GM21515 (cell line): ENCODE measurements around the gene CACNA1F.

ENCODE experiments used
- ATAC-seq: cut with Tn5 transposase; IDR thresholded peaks from one replicate; pipeline ENCODE4 v1.9.1; 2021; ENCODE audit not compliant: unreplicated experiment

Gene CACNA1F

GRCh38 chrX:49257846-49258748 lies 25.0 kb upstream of the CACNA1F start:
- no peak for ATAC-seq

GRCh38 chrX:49257074-49257790 lies 24.1 kb upstream of the CACNA1F start:
- no peak for ATAC-seq

- no peak for ATAC-seq
These were observed 23.3 kb upstream of the CACNA1F start for GRCh38 chrX:49256268-49256995.

- no peak for ATAC-seq
These were observed 21.5 kb upstream of the CACNA1F start for GRCh38 chrX:49254639-49255038.

DNA sequence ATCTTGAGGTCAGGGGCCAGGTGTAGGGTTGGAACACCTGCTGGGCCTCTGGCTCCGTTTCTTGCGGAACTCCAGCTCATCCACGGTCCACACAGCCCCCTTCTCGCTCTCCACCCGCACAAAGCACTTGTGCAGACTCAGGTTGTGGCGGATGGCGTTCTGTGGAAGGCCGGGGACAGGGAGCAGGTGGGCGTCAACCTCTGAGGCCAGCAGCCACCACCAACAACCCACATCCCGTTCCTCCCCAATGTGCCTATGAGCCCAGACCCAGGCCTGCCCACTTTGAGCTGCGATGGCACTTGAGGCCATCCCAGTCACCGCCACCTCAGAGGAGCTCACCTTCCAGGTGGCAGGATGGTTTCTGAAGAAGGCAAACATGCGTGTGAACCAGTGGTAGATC lies 18.2 kb upstream of the CACNA1F start:
- ATAC-seq: no peak

DNA sequence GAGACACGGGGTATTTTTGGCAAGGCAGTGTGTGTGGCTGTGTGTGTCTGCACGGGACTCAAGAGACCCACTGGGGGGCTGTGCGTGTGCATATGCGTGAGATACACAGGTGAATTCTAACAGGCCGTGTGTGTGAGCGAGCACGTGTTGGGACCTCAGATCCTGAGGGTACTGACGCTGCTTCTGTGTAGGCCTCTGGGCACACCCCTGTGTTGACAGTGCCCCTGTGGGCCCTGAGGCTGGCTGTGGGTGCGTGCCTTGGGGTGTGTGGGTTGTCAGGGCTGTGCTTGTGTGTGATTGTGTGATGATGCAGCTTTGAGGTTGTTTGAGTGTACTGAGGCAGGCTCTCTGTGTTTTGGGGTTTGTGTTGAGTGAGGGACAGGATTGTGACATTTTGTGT lies 17.4 kb upstream of the CACNA1F start:
- no peak for ATAC-seq

DNA sequence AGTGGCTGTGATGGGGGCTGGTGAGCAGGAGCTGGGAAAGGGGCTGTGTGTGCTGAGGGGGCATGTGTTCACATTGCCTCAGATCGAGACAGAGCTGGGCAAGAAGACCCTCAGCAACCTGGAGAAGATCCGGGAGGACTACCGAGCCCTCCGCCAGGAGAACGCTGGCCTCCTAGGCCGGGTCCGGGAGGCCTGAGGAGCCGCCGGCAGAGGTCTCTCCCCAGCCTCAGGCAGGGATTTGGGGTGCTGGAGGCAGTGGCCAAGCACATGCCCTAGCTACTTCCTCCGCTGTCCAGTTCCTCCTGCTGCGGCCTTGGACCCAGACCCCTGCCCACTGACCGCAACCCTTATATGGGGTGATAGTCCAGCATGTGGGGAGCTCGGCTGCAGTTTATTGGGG lies 16.9 kb upstream of the CACNA1F start:
- no peak for ATAC-seq

DNA sequence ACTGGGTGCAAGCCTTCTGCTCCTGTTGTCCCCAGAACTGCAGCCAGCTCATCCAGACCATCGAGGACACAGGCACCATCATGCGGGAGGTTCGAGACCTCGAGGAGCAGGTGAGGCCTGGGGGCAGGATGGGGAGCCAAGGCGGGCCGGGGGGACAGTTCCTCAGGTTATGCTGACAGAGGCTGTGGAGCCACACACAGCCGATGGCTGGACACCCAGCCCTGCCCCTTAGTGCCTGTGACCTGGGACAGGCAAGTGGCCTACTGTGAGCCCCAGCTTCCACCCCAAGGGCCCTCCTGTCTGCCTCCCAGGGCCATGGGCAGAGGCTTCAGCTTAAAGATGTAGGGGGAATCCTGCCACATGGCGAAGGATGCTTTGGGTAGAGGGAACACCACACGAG lies 16.5 kb upstream of the CACNA1F start:
- ATAC-seq: no peak

GRCh38 chrX:49249071-49249470 lies 15.9 kb upstream of the CACNA1F start:
- no peak for ATAC-seq

- no peak for ATAC-seq
These were observed 15.0 kb upstream of the CACNA1F start for GRCh38 chrX:49247916-49248811.

- ATAC-seq: no peak
These were observed 14.2 kb upstream of the CACNA1F start for GRCh38 chrX:49247346-49247745.

DNA sequence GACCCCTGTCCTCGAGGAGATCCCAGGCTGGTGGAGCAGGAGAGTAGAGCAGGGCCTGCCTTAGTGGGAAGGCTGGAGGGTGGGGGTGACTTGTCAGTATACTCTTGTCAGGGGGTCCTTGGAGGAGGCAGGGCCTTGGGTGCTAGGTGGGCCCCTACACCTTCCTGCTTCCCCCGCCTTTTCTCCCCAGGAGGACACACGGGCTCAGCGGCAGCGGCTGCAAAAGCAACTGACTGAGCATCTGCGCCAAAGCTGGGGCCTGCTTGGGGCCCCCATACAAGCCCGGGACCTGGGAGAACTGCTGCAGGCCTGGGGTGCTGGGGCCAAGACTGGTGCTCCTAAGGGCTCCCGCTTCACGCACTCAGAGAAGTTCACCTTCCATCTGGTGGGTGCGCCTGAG lies 13.4 kb upstream of the CACNA1F start:
- no peak for ATAC-seq

DNA sequence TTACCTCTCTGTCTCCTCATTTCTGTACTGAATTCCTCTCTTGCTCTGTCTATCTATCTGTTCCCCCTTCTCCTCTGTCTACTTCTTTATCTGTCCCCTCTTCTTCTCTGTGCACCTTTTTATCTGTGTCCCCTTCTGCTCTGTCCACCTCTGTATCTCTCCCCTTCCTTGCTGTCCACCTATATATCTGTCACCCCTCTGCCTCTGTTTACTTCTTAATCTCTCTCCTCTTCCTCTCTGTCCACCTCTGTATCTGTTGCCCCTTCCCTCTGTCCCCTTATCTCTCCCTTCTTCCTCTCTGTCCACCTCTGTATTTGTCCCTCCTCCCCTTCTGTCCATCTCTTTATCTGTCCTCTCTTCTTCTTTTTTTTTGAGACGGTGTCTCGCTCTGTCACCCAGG lies 11.1 kb upstream of the CACNA1F start:
- no peak for ATAC-seq

DNA sequence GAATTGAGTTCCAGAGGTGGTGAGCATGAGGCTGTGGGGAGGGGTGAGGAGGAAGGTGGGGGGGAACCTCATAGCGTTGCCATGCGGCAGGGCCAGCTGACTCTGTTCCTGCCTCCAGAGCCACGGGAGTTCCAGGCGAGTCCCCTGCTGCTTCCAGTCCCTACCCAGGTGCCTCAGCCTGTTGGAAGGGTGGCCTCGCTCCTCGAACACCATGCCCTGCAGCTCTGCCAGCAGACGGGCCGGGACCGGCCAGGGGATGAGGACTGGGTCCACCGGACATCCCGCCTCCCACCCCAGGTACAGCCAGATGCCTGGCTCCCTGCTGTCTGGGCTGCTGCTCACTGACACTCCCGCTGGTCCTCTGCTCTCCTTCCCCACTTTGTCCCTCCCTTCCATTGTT lies 10.0 kb upstream of the CACNA1F start:
- no peak for ATAC-seq

DNA sequence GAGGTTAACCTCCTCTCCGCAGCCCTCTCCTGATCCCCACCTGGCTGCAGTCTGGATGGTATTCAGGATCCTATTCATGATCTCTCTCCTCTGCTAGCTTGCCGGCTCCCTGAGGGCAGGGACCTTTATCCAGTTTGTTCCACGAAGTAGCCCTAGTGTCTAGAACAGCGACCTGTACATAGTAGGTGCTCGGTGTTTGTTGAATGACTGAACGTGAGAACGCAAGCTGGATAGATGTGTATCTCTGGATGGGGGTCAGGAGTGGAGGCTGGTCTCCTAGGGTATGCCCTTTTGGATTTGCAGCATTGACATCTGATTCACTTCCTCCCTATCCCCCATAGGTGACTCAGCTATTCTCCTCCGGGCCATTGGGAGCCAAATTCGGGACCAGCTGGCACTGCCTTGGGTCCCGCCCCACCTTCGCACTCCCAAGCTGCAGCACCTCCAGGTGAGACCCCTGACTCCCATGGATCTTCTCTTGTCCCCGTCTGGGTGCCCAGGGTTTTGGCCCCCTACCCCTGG lies 9.5 kb upstream of the CACNA1F start:
- ATAC-seq: no peak

- no peak for ATAC-seq
These were observed 5.6 kb upstream of the CACNA1F start for GRCh38 chrX:49238735-49239134.

DNA sequence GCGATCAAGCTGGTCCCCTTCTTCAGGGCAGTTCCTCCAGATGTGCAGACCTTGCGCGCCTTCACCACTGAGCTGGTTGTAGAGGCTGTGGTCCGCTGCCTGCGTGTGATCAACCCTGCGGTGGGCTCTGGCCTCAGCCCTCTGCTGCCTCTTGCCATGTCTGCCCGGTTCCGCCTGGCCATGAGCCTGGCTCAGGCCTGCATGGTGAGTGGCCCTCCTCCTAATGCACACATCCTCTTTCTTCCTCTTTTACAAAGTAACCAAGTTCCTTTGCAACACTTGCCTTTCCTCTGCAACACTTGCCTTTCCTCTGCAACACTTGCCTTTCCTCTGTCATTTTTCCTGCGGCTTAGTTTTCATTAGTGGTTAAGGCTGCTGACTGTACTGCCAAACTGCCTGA lies 3.9 kb upstream of the CACNA1F start:
- ATAC-seq: no peak

- no peak for ATAC-seq
These were observed 881 bp upstream of the CACNA1F start for GRCh38 chrX:49233887-49234555.

DNA sequence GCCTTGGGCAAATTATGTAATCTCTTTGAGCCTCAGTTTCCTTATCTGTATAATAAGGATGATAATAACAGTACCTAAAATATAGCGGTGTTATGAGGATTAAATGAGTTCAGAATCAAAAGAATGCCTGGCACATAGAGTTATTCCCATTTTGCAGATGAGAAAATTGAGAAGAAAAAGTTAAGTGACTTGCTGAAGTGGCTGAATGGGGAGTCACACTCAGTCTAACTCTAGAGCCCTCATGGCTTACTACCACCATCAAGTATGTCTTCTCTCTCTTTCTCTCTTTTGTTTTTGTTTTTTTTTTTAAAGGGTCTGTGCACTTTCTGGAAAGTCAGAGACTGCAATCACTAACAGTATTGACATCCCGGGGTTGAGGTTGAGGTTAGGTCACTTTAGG lies 615 bp downstream of the CACNA1F start:
- no peak for ATAC-seq
